ENCODE results near the gene ANTXR2. TPM values are rescaled to one million over a fixed set of nuclear protein-coding genes. Genes with fewer than 3 reads are reported as not detected.

ANTXR2 gene
- total and polyA plus RNA-seq, 2 of the 13 experiments (the other 11 are each of a cell fraction or from before 2014, with no cell fraction given) = 4.6 to 14.5 TPM

- TF ChIP-seq THAP9 (CRISPR knock-in tag; IDR thresholded peaks at IDR 0.05; ENCODE audit: borderline replicate concordance) = no peak
- TF ChIP-seq ZNF792 (CRISPR knock-in tag; IDR thresholded peaks at IDR 0.05) = no peak
These were observed 19.7 kb downstream of the ANTXR2 start (continued) for GRCh38 chr4:80053140-80053910.

GRCh38 chr4:80049813-80050534, 23.1 kb downstream of the ANTXR2 start:
- FAIRE-seq (no peak), ATAC-seq (no peak), DNase-seq (ENCODE audit: low spot score) (no peak)
- no peak overlapping the region for H3K4me3 ChIP-seq (replicated peaks in 1 of 3; ENCODE audit: insufficient read depth in 1 of 3, low read depth in 2 of 3, low read length in 3 of 3)
- H3K79me2 ChIP-seq (ENCODE audit: insufficient read depth, low read length) = no peaks in the 10 kb centered on the region
- intact Hi-C loops (cut with micrococcal nuclease; ENCODE audit: unreplicated experiment) (no loop called here), in situ Hi-C loops (cut with HindIII; ENCODE audit: extremely low pct_ligation_motif_present, low pct_unique_long_range_greater_than_20kb) (no loop called here)
- H3K9ac ChIP-seq (ENCODE audit: insufficient read depth, low read depth, low read length) = no peak overlapping the region
- POLR2A ChIA-PET = no interaction called here
- no peaks in the 10 kb centered on the region for H4K20me1 ChIP-seq (ENCODE audit: insufficient read depth, low read length)
- no peak overlapping the region for H2AFZ ChIP-seq (ENCODE audit: low read length)
- BruUV-seq (replicated peaks) = no TSS peak
- CTCF ChIA-PET (ENCODE audit: low intra/inter-chr PET ratio, low total read pairs) = no interaction called here
- no peaks in the 10 kb centered on the region for H3K9me3 ChIP-seq (ENCODE audit: low read length)
- TF ChIP-seq AHR (CRISPR knock-in tag; IDR thresholded peaks at IDR 0.05) (no peak), ZNF879 (CRISPR knock-in tag; IDR thresholded peaks at IDR 0.05) (no peak), ZNF430 (CRISPR knock-in tag; IDR thresholded peaks at IDR 0.05) (no peak), ZBED4 (CRISPR knock-in tag; IDR thresholded peaks at IDR 0.05; ENCODE audit: borderline replicate concordance) (no peak), ZNF20 (CRISPR knock-in tag; IDR thresholded peaks at IDR 0.05) (no peak), EZH2 (conservative IDR thresholded peaks at IDR 0.05; ENCODE audit: low read depth, low read length) (no peak), ZNF788 (CRISPR knock-in tag; IDR thresholded peaks at IDR 0.05; ENCODE audit: borderline replicate concordance) (no peak), ZNF746 (CRISPR knock-in tag; IDR thresholded peaks at IDR 0.05) (no peak), SPEN (CRISPR knock-in tag; IDR thresholded peaks at IDR 0.05; ENCODE audit: low read depth) (no peak), TGIF2 (CRISPR knock-in tag; IDR thresholded peaks at IDR 0.05) (no peak), MLLT10 (CRISPR knock-in tag; IDR thresholded peaks at IDR 0.05) (no peak), ZNF234 (CRISPR knock-in tag; conservative IDR thresholded peaks at IDR 0.05) (no peak)
- no peaks in the 10 kb centered on the region; a peak in 1 of 5 replicates for H3K27me3 ChIP-seq (ENCODE audit: control insufficient read depth in 1 of 2, insufficient read depth in 2 of 2, low read length in 2 of 2)
- no peaks in the 10 kb centered on the region for H3K4me1 ChIP-seq (ENCODE audit: insufficient read depth, low read length)
- no peak overlapping the region for H3K4me2 ChIP-seq (ENCODE audit: low read depth, low read length)
- no peak overlapping the region for H3K27ac ChIP-seq (ENCODE audit: extremely low read length, insufficient read depth, low read length)
- 81% methylated on average over 7 of the region's 7 CpGs for WGBS (ENCODE audit: low lambda C conversion rate)
- H3K36me3 ChIP-seq (replicated peaks in 1 of 2; ENCODE audit: control insufficient read depth in 1 of 2, insufficient read depth in 2 of 2, low read length in 2 of 2) = no peaks in the 10 kb centered on the region

Data from HepG2 (cell line).